MM.1S (cell line): ENCODE measurements around the gene OR4K1.
"Not testable (repeated sequence)": the region's sequence is repeated elsewhere in the genome, so short reads cannot be mapped to it uniquely, and the experiment has no call there.

Source experiments
- EZH2 ChIP-seq: fragments of 300-600 bp; sonication (generic); optimal IDR thresholded peaks from 2 replicates; pipeline ENCODE3; 2017; ENCODE audit warnings: low read depth, mild to moderate bottlenecking, antibody characterized with exemption, low read length, mixed read lengths
- EZH2phosphoT487 ChIP-seq: fragments of 300-600 bp; sonication (generic); IDR thresholded peaks from 2 replicates; pipeline ENCODE4 v1.6.1; 2018; ENCODE audit warnings: antibody characterized with exemption, low read length
- TF ChIP-seq, protein P1 (sequence below): fragments of 300-600 bp; sonication (generic); IDR thresholded peaks from 2 replicates; pipeline ENCODE4 v1.5.1; 2016; ENCODE audit warnings: antibody characterized with exemption, low read length, mixed read lengths

DNA sequence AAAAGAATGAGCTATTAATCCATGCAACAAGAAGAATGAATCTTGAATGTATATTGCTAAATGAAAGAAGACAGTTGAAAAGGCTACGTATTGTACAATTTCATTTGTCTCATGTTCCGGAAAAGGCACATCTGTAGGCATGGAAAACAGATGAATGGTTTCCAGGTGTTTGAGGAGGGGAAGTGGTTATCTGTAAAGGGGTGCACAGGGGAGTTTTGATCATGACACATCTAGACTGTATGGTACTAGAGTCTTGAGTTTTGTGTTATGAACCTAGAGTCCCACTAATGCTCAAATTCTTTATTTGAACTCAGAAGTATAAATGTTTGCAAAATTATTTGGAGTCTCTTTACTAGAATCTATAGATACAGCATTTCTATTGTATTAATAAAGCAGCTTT lies 39.0 kb downstream of the OR4K1 start:
- TF ChIP-seq, protein P1, sequence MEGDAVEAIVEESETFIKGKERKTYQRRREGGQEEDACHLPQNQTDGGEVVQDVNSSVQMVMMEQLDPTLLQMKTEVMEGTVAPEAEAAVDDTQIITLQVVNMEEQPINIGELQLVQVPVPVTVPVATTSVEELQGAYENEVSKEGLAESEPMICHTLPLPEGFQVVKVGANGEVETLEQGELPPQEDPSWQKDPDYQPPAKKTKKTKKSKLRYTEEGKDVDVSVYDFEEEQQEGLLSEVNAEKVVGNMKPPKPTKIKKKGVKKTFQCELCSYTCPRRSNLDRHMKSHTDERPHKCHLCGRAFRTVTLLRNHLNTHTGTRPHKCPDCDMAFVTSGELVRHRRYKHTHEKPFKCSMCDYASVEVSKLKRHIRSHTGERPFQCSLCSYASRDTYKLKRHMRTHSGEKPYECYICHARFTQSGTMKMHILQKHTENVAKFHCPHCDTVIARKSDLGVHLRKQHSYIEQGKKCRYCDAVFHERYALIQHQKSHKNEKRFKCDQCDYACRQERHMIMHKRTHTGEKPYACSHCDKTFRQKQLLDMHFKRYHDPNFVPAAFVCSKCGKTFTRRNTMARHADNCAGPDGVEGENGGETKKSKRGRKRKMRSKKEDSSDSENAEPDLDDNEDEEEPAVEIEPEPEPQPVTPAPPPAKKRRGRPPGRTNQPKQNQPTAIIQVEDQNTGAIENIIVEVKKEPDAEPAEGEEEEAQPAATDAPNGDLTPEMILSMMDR = not testable (repeated sequence)
- not testable (repeated sequence) for TF ChIP-seq EZH2, EZH2phosphoT487
